ENCODE data around the gene FDXR.
"Not testable (repeated sequence)": the region's sequence is repeated elsewhere in the genome, so short reads cannot be mapped to it uniquely, and the experiment has no call there.

FDXR gene

GRCh38 chr17:74872313-74873036, at the start of gene FDXR:
FDXR (minus strand) TSS chr17:74872994; CDS start chr17:74872944, 50 bp downstream.
- DNase-seq, result no peak

- DNase-seq, result no peak
Observed at GRCh38 chr17:74922172-74922571, 49.4 kb upstream of the FDXR start.

GRCh38 chr17:74921769-74922168, 49.0 kb upstream of the FDXR start:
- DNase-seq, result no peak

GRCh38 chr17:74921026-74921681, 48.4 kb upstream of the FDXR start:
- DNase-seq, result no peak

- DNase-seq, result no peak
Observed at GRCh38 chr17:74920642-74921025, 47.8 kb upstream of the FDXR start.

- no peak for DNase-seq
Observed at GRCh38 chr17:74920306-74920620, 47.5 kb upstream of the FDXR start.

GRCh38 chr17:74919440-74920305, 46.9 kb upstream of the FDXR start:
- no peak for DNase-seq

- no peak for DNase-seq
Observed at GRCh38 chr17:74918906-74919305, 46.1 kb upstream of the FDXR start.

GRCh38 chr17:74917430-74917829, 44.6 kb upstream of the FDXR start:
- DNase-seq, result no peak

GRCh38 chr17:74916851-74917199, 44.0 kb upstream of the FDXR start:
- no peak for DNase-seq

- DNase-seq, result no peak
Observed at GRCh38 chr17:74916136-74916850, 43.5 kb upstream of the FDXR start.

- not testable (repeated sequence) for DNase-seq
Observed at GRCh38 chr17:74911423-74911822, 38.6 kb upstream of the FDXR start.

- DNase-seq, result not testable (repeated sequence)
Observed at GRCh38 chr17:74909097-74909496, 36.3 kb upstream of the FDXR start.

GRCh38 chr17:74907012-74907411, 34.2 kb upstream of the FDXR start:
- no peak for DNase-seq

- DNase-seq, result not testable (repeated sequence)
Observed at GRCh38 chr17:74906214-74906793, 33.5 kb upstream of the FDXR start.

GRCh38 chr17:74904687-74905409, 32.1 kb upstream of the FDXR start:
- DNase-seq, result no peak

- no peak for DNase-seq
Observed at GRCh38 chr17:74903671-74904070, 30.9 kb upstream of the FDXR start.

GRCh38 chr17:74903034-74903433, 30.2 kb upstream of the FDXR start:
- DNase-seq, result no peak

GRCh38 chr17:74901353-74902135, 28.8 kb upstream of the FDXR start:
- no peak for DNase-seq

- no peak for DNase-seq
Observed at GRCh38 chr17:74900208-74900607, 27.4 kb upstream of the FDXR start.

- no peak for DNase-seq
Observed at GRCh38 chr17:74898376-74898946, 25.7 kb upstream of the FDXR start.

All from right hindlimb (tissue), 1 donor.